ENCODE results near the gene SLC27A6. TPM values are rescaled to one million over a fixed set of nuclear protein-coding genes. Genes with fewer than 3 reads are reported as not detected.
"Not testable (repeated sequence)": the region's sequence is repeated elsewhere in the genome, so short reads cannot be mapped to it uniquely, and the experiment has no call there.

The SLC27A6 gene
- total RNA-seq, 1 donor from 2014 or later = 2.9 TPM

DNA sequence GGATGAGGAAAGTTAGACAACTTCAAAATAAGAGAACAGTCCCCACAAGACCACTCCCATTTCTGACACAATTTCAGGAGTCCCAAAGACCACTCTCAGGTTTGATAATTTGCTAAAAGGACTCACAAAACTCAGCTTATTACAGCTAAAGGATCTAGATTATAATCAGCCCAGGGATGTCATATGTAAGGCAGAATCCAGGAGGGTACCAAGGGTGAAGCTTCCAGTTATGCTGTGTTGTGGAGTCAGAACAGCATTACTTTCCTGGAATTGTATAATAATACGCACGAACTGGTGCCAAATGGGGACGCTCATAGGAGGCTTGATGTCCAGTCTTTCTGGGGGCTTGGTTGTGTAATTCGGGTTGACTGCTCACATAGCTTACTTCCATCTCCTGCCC, 55.4 kb downstream of the SLC27A6 start:
- H3K27ac ChIP-seq = no peak overlapping the region
- intact Hi-C loops (cut with DNase I) = no loop called here

DNA sequence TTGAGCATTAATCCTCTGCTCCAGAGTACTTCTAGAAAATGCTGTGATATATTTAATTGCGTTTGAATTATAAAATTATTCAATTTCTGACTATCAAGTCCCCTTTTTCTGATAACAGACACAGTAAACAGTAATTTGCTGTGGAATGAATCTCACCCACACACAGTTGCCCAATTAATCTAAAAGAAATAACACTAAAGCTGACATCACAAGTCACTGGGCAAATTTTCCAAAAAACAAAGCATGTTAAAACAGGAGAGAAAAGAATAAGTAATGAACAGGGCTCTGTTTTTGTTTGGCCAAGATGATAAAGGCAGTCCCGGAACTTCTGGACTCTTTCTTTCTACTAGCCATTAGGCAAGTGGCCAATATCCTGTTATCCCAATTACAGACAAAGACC, 56.5 kb downstream of the SLC27A6 start:
- intact Hi-C loops (cut with DNase I) = no loop called here

More for the DNA sequence above, 55.4 kb downstream of the SLC27A6 start:
- TF ChIP-seq POLR2A (IDR thresholded peaks at IDR 0.05) = no peak
- TF ChIP-seq, protein P1, sequence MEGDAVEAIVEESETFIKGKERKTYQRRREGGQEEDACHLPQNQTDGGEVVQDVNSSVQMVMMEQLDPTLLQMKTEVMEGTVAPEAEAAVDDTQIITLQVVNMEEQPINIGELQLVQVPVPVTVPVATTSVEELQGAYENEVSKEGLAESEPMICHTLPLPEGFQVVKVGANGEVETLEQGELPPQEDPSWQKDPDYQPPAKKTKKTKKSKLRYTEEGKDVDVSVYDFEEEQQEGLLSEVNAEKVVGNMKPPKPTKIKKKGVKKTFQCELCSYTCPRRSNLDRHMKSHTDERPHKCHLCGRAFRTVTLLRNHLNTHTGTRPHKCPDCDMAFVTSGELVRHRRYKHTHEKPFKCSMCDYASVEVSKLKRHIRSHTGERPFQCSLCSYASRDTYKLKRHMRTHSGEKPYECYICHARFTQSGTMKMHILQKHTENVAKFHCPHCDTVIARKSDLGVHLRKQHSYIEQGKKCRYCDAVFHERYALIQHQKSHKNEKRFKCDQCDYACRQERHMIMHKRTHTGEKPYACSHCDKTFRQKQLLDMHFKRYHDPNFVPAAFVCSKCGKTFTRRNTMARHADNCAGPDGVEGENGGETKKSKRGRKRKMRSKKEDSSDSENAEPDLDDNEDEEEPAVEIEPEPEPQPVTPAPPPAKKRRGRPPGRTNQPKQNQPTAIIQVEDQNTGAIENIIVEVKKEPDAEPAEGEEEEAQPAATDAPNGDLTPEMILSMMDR (IDR thresholded peaks at IDR 0.05) = no peak
- Histone ChIP-seq H3K4me3 (no peak overlapping the region), H3K36me3 (no peaks in the 10 kb centered on the region), H3K4me1 (no peaks in the 10 kb centered on the region), H3K9me3 (no peaks in the 10 kb centered on the region), H3K27me3 (no peaks in the 10 kb centered on the region)
- no peak for DNase-seq (ENCODE audit: extremely low spot score in 2 of 2)

DNA sequence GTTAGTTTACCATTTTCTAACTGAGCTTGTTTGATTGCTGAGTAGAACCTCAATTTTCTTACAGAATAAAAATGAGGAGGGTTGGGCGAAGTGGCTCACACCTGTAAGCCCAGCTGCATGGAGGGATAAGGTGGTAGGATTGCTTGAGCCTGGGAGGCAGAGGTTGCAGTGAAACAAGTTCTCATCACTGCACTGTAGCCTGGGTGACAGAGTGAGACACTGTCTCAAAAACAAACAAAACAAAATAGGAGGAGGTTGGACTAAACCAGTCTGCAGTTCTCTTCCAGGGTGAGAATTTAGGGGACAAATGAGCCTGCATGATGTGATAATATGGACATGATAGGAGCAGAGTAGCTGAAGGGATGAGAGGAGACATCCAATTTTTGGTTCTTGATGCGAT, 57.3 kb downstream of the SLC27A6 start:
- no peaks in the 10 kb centered on the region for H3K36me3 ChIP-seq
- H3K9me3 ChIP-seq = no peaks in the 10 kb centered on the region
- no peaks in the 10 kb centered on the region for H3K4me1 ChIP-seq
- no peaks in the 10 kb centered on the region for H3K27me3 ChIP-seq
- no peak overlapping the region for H3K4me3 ChIP-seq
- TF ChIP-seq POLR2A (IDR thresholded peaks at IDR 0.05) (no peak), POLR2AphosphoS5 (IDR thresholded peaks at IDR 0.05; ENCODE audit: insufficient read depth in 1 of 2, low read depth in 1 of 2) (no peak)
- TF ChIP-seq, protein P1 (IDR thresholded peaks at IDR 0.05) = no peak
- DNase-seq (ENCODE audit: extremely low spot score in 2 of 2) = no peak
- H3K27ac ChIP-seq = no peak overlapping the region
- intact Hi-C loops (cut with DNase I) = no loop called here

More for the DNA sequence above, 56.5 kb downstream of the SLC27A6 start:
- TF ChIP-seq POLR2A (IDR thresholded peaks at IDR 0.05) (no peak), POLR2AphosphoS5 (IDR thresholded peaks at IDR 0.05; ENCODE audit: insufficient read depth in 1 of 2, low read depth in 1 of 2) (no peak)
- TF ChIP-seq, protein P1 (IDR thresholded peaks at IDR 0.05) = no peak
- Histone ChIP-seq H3K4me3 (no peak overlapping the region), H3K27me3 (no peaks in the 10 kb centered on the region), H3K27ac (no peak overlapping the region), H3K4me1 (no peaks in the 10 kb centered on the region), H3K9me3 (no peaks in the 10 kb centered on the region), H3K36me3 (no peaks in the 10 kb centered on the region)
- no peak for DNase-seq (ENCODE audit: extremely low spot score in 2 of 2)

DNA sequence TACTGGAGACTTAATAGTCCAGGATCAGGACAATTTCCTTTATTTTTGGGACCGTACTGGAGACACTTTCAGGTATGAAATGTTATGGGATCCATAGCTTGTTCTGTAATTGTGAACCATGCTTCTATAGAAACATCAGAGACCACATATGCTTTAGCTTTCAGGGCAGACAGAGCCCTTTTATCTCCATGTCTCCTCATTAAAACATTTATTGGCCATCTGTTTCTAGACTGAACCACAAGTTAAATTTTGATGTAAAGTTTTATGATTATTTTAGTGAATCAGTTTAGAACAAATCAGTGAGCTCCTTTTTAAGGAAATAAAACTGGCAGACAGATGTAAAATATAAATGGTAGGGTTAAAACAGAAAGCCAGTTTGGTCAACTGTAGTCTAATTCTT, 62.0 kb downstream of the SLC27A6 start:
- Histone ChIP-seq H3K27me3 (no peaks in the 10 kb centered on the region), H3K4me3 (no peak overlapping the region), H3K9me3 (no peaks in the 10 kb centered on the region), H3K4me1 (no peaks in the 10 kb centered on the region), H3K36me3 (no peaks in the 10 kb centered on the region), H3K27ac (no peak overlapping the region)
- DNase-seq (ENCODE audit: extremely low spot score in 2 of 2) = no peak
- intact Hi-C loops (cut with DNase I) = no loop called here
- no peak for TF ChIP-seq POLR2A (IDR thresholded peaks at IDR 0.05)
- TF ChIP-seq POLR2AphosphoS5 (IDR thresholded peaks at IDR 0.05; ENCODE audit: insufficient read depth in 1 of 2, low read depth in 1 of 2) = no peak
- TF ChIP-seq, protein P1 (IDR thresholded peaks at IDR 0.05) = no peak

DNA sequence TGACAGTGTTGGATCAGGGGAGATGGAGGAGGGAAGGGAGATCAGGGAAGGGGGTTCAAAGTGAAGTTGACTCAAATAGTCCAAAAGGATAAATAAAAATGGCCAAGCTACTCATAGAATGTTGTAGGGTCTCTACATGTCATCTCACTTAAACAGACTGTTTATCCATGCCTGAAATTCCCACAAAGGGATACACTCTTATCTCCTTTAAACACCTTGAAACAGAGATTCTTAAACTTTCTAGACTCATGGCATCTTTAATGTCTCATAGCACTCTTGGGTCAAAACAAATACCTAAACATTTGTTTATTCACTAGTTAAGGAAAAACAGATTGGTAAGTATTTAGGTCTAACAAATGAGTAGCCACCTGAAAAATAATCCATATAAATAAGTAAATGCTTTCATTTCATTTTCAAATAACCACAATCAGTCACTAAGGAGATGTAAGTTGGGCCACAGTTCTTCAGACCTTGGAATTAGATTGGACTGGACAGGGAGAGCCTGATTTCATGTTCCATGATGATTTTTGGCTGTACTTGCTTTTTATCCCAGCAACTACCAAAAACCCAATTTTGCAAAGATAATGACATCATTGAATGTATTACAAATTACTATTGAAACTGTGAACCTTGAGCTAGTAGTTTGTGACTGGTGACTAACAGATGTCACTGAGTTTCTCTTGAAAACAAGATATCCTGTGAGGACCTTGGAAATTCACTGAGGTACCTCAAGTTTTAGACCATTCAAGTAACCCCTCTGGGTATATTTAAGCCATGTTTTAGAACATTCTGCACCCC, 66.8 kb downstream of the SLC27A6 start:
- no peak for DNase-seq (ENCODE audit: extremely low spot score in 2 of 2)
- Histone ChIP-seq H3K27ac (no peak overlapping the region), H3K4me1 (no peaks in the 10 kb centered on the region), H3K9me3 (no peaks in the 10 kb centered on the region), H3K36me3 (no peaks in the 10 kb centered on the region), H3K27me3 (no peaks in the 10 kb centered on the region), H3K4me3 (no peak overlapping the region)
- TF ChIP-seq POLR2AphosphoS5 (IDR thresholded peaks at IDR 0.05; ENCODE audit: insufficient read depth in 1 of 2, low read depth in 1 of 2) (no peak), POLR2A (IDR thresholded peaks at IDR 0.05) (no peak)
- TF ChIP-seq, protein P1 (IDR thresholded peaks at IDR 0.05) = no peak
- intact Hi-C loops (cut with DNase I) = no loop called here

DNA sequence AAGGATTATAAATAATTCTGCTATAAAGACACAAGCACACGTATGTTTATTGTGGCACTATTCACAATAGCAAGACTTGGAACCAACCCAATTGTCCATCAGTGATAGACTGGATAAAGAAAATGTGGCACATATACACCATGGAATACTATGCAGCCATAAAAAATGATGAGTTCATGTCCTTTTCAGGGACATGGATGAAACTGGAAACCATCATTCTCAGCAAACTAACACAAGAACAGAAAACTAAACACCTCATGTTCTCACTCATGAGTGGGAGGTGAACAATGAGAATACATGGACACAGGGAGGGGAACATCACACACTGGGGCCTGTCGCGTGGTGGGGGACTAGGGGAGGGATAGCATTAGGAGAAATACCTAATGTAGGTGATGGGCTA, 71.0 kb downstream of the SLC27A6 start:
- DNase-seq (ENCODE audit: extremely low spot score in 2 of 2); H3K27ac ChIP-seq; H3K9me3 ChIP-seq; H3K27me3 ChIP-seq; H3K36me3 ChIP-seq; H3K4me3 ChIP-seq; H3K4me1 ChIP-seq; intact Hi-C loops (cut with DNase I): not testable (repeated sequence)
